GM12874 (cell line): Measurements from ENCODE around the gene UBAC1.

Source experiments
- CTCF ChIP-seq: IDR thresholded peaks from 2 replicates; pipeline ENCODE4 v1.5.1; 2011; ENCODE audit warnings: low read depth, mild to moderate bottlenecking, control low read depth, low read length, moderate library complexity; ENCODE audit not compliant: insufficient read depth

The UBAC1 gene

GRCh38 chr9:135920256-135920930, 40.8 kb downstream of the UBAC1 start:
- no peak for TF ChIP-seq CTCF

- TF ChIP-seq CTCF, result no peak
These were observed 41.8 kb downstream of the UBAC1 start for GRCh38 chr9:135919318-135919890.

GRCh38 chr9:135914921-135915320, 46.3 kb downstream of the UBAC1 start:
- no peak for TF ChIP-seq CTCF

GRCh38 chr9:135910757-135911156, 50.4 kb downstream of the UBAC1 start:
- no peak for TF ChIP-seq CTCF

GRCh38 chr9:135910216-135910615, 51.0 kb downstream of the UBAC1 start:
- TF ChIP-seq CTCF, result no peak

- no peak for TF ChIP-seq CTCF
These were observed 51.8 kb downstream of the UBAC1 start for GRCh38 chr9:135909371-135909770.

- no peak for TF ChIP-seq CTCF
These were observed 52.4 kb downstream of the UBAC1 start for GRCh38 chr9:135908754-135909204.
